ENCODE measurements around the gene RSAD1. TPM values are rescaled to one million over a fixed set of nuclear protein-coding genes. Genes with fewer than 3 reads are reported as not detected.

RSAD1 gene
- total RNA-seq, 1 donor from 2014 or later: 9.7 TPM

GRCh38 chr17:50518384-50519023 is 39.8 kb downstream of the RSAD1 start:
- Mint-ChIP-seq H3K4me1 (peaks cover 36% of the 10 kb centered on the region), H3K27ac (no peak overlapping the region), H3K4me3 (peak overlapping the region; percentile 4), H3K36me3 (no peaks in the 10 kb centered on the region), H3K9me3 (no peaks in the 10 kb centered on the region), H3K27me3 (ENCODE audit: insufficient read depth, low read depth) (peaks cover 10% of the 10 kb centered on the region)
- H3K36me3 ChIP-seq: no peaks in the 10 kb centered on the region
- no peak overlapping the region for H3K9ac ChIP-seq
- no peak overlapping the region for H3K27ac ChIP-seq
- no peaks in the 10 kb centered on the region for H3K9me3 ChIP-seq (ENCODE audit: low read depth)
- H3K79me2 ChIP-seq (ENCODE audit: low read depth): no peaks in the 10 kb centered on the region
- peaks cover 11% of the 10 kb centered on the region for H3K4me1 ChIP-seq
- H3K27me3 ChIP-seq: no peaks in the 10 kb centered on the region
- no peak overlapping the region for H3K4me2 ChIP-seq
- no peak for DNase-seq (ENCODE audit: low spot score)
- no peaks in the 10 kb centered on the region for H3F3A ChIP-seq (ENCODE audit: low read depth)
- no peak overlapping the region for H3K4me3 ChIP-seq
- TF ChIP-seq CTCF (IDR thresholded peaks at IDR 0.05) (no peak), EZH2 (IDR thresholded peaks at IDR 0.05) (no peak), EZH2phosphoT487 (IDR thresholded peaks at IDR 0.05) (no peak)
- no peak overlapping the region for H2AFZ ChIP-seq (replicated peaks)
- no peaks in the 10 kb centered on the region for H4K20me1 ChIP-seq (ENCODE audit: low read depth)

GRCh38 chr17:50519141-50519834 is 40.6 kb downstream of the RSAD1 start:
- no peak overlapping the region for H3K4me2 ChIP-seq
- no peak overlapping the region for H3K27ac ChIP-seq
- H3K4me3 Mint-ChIP-seq: no peak overlapping the region
- no peak overlapping the region for H3K4me3 ChIP-seq
- no peak for DNase-seq (ENCODE audit: low spot score)
- no peaks in the 10 kb centered on the region for H3F3A ChIP-seq (ENCODE audit: low read depth)
- no peaks in the 10 kb centered on the region for H3K9me3 Mint-ChIP-seq
- no peaks in the 10 kb centered on the region for H3K36me3 Mint-ChIP-seq
- no peaks in the 10 kb centered on the region for H3K36me3 ChIP-seq
- H3K79me2 ChIP-seq (ENCODE audit: low read depth): no peaks in the 10 kb centered on the region
- no peak for TF ChIP-seq EZH2 (IDR thresholded peaks at IDR 0.05)
- TF ChIP-seq CTCF (IDR thresholded peaks at IDR 0.05): no peak
- no peak for TF ChIP-seq EZH2phosphoT487 (IDR thresholded peaks at IDR 0.05)
- H3K27me3 ChIP-seq: no peaks in the 10 kb centered on the region
- H3K9me3 ChIP-seq (ENCODE audit: low read depth): no peaks in the 10 kb centered on the region
- peaks cover 12% of the 10 kb centered on the region for H3K27me3 Mint-ChIP-seq (ENCODE audit: insufficient read depth, low read depth)
- H2AFZ ChIP-seq (replicated peaks): no peak overlapping the region
- peaks cover 11% of the 10 kb centered on the region for H3K4me1 ChIP-seq
- peaks cover 33% of the 10 kb centered on the region for H3K4me1 Mint-ChIP-seq
- no peaks in the 10 kb centered on the region for H4K20me1 ChIP-seq (ENCODE audit: low read depth)
- H3K9ac ChIP-seq: no peak overlapping the region
- H3K27ac Mint-ChIP-seq: no peak overlapping the region

GRCh38 chr17:50520483-50520882 is 41.8 kb downstream of the RSAD1 start:
- no peaks in the 10 kb centered on the region for H3K36me3 Mint-ChIP-seq
- no peaks in the 10 kb centered on the region for H4K20me1 ChIP-seq (ENCODE audit: low read depth)
- no peak overlapping the region for H3K27ac Mint-ChIP-seq
- no peak overlapping the region for H3K4me3 Mint-ChIP-seq
- H3K9me3 ChIP-seq (ENCODE audit: low read depth): no peaks in the 10 kb centered on the region
- no peak overlapping the region for H3K9ac ChIP-seq
- H3K27me3 Mint-ChIP-seq (ENCODE audit: insufficient read depth, low read depth): peaks cover 14% of the 10 kb centered on the region
- H3K36me3 ChIP-seq: no peaks in the 10 kb centered on the region
- no peak for TF ChIP-seq EZH2 (IDR thresholded peaks at IDR 0.05)
- no peak for TF ChIP-seq EZH2phosphoT487 (IDR thresholded peaks at IDR 0.05)
- no peak for TF ChIP-seq CTCF (IDR thresholded peaks at IDR 0.05)
- no peaks in the 10 kb centered on the region for H3K79me2 ChIP-seq (ENCODE audit: low read depth)
- no peak overlapping the region for H3K27ac ChIP-seq
- no peaks in the 10 kb centered on the region for H3K27me3 ChIP-seq
- no peaks in the 10 kb centered on the region for H3F3A ChIP-seq (ENCODE audit: low read depth)
- H3K4me2 ChIP-seq: no peak overlapping the region
- no peaks in the 10 kb centered on the region for H3K9me3 Mint-ChIP-seq
- H3K4me1 ChIP-seq: no peaks in the 10 kb centered on the region
- no peak overlapping the region for H3K4me3 ChIP-seq
- DNase-seq (ENCODE audit: low spot score): no peak
- H2AFZ ChIP-seq (replicated peaks): no peak overlapping the region
- peaks cover 25% of the 10 kb centered on the region for H3K4me1 Mint-ChIP-seq

All from neural progenitor cell (in vitro differentiated cells).